HG02870 (cell line): ENCODE results near the gene GNA12.

Source experiments
- ATAC-seq: cut with Tn5 transposase; IDR thresholded peaks from one replicate; pipeline ENCODE4 v1.9.1; 2021; ENCODE audit warnings: mild to moderate bottlenecking, moderate library complexity; ENCODE audit not compliant: unreplicated experiment

Gene GNA12

DNA sequence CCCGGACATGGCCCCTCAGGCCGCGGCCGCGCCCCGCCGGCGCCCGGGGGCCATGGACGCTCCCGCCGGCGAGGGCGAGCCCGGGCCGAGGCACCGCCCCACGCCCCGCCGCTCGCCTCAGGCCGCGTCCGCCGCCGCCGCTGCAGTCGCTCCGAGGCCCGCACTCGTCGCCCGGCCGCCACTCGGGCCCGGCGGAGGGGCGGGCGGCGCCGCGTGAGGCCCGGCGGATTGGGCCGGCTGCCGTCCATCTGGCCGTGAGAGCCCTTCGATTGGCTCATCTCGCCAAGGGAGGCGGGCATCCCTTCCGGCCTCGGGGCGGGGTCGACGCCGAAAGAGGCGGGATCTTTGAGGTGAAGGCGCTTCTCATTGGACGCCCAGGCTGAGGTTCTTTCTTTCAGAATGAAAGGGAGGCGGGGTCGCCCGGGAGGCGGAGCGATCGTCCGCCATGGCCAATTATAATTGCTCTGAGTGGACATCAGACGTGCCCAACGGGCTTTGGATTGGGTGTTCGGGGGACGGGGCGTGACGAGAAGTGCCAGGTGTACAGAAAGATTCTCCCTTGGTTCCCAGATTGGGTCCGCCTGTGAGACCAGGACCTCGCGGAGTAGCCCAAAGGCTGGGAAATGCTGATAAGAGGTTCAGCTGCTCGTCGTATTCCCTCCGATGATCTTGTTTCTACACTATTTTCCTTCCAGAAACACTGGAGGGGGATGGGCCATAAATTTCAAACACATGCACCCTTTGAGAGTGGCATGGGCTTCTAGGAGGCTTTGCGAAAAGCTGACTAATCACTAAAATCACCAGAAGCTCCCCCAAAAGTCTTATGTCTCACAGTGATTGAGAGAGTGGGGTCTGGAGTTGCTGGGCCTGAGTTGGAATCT is at the start of gene GNA12:
GNA12 (minus strand) TSS at position 156 of the 881 bp plus-strand sequence; CDS start at position 9, 147 bp downstream.
- peak; percentile 95 for ATAC-seq

DNA sequence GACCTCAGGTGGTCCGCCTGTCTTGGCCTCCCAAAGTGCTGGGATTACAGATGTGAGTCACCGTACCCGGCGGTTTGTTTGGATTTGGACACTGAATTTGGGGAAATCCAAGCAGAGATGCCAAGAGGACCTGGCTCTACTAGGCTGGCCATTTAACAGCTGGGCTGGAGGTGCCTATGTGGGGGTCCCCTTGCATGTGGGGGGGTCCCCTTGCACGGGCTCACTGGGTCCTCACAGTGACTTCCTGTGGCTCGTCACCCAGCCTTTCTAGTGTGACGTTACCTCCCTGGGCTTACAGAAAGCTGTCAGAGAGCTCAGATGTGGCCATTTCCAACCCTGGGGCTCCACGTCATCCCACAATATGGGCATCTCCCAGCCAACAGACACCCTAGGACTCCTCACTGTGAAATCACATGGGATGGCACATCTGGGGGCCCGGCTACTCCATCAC is 49.3 kb upstream of the GNA12 start:
- ATAC-seq: peak; percentile 26

DNA sequence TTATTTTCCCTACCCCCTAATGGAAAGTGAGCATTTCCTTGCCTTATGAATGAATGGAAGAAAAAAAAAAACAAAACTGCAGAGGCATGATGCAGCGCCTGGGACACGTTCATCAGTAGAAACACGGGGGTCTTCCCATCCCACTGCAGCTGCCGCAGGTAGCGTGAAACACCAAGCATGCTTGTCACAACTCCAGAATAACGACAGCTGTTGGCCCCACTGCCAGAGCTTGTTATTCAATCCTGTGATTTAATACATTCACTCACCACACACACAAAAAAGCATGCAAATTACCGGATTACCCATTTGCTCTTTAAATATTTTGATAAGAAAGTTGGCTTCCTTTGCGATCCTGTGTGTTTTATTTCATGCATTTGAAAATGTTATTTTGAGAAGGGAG is 48.4 kb upstream of the GNA12 start:
- no peak for ATAC-seq

- ATAC-seq: no peak
These were observed 43.7 kb upstream of the GNA12 start for GRCh38 chr7:2887816-2888215.

DNA sequence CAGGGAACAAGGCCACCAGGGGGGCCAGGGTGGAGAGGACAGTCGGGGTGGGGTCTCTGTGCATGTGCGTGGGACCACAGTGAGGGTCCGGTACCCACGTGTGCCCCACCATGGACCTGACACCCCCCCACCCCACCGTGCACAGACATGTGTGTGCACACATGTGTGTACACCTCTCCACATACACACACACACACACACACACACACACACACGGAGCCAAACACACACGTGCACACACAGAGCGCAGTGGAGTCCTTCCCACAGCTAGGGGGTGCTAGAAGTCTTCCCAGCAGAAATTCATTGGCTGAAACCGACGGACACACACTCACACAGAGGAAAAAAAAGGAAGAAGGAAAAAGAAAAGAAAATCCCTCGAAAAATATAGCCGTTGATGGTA is 42.8 kb upstream of the GNA12 start:
- ATAC-seq: peak; percentile 61

DNA sequence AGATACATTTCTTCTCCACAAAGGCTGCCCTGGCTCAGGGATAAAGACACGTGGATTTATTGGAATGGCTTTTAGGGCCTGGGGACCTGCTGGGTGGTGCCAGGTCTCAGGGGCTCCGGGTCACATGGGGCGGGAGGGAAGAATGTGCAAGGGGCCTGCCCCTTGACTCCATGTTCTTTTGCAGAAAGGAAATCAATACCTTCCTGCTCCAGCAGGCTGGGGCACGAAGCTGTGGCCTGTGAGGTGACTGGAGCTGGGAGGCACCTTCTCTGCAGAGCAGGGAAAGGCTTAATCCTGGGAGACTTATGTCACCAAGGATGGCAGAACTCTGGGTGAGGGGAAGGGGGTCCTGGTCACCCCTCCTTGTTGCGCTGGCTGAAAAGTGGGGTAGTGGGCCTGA is 42.3 kb upstream of the GNA12 start:
- no peak for ATAC-seq

- ATAC-seq: no peak
These were observed 40.1 kb upstream of the GNA12 start for GRCh38 chr7:2884161-2884560.

DNA sequence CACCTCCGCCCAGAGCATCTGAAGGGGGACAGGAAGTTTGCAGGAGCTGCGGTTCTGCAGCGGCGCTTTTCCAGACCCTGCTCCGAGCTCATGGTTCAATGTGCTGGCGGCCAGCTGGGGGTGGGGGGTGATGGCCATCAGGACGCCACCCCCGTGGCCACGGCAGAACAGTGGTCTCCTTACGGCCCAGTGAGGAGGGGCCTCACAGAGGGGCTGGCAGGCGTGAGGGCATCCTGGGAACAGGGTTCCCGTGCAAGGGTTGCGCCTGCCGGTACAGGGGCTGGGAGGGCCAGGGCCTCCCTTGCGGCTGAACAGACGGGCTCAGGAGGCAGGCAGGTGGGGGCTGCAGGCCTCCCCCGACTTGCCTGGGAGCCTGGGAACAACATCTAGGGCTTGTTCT is 39.0 kb upstream of the GNA12 start:
- no peak for ATAC-seq

- ATAC-seq: no peak
These were observed 38.0 kb upstream of the GNA12 start for GRCh38 chr7:2882111-2882510.

DNA sequence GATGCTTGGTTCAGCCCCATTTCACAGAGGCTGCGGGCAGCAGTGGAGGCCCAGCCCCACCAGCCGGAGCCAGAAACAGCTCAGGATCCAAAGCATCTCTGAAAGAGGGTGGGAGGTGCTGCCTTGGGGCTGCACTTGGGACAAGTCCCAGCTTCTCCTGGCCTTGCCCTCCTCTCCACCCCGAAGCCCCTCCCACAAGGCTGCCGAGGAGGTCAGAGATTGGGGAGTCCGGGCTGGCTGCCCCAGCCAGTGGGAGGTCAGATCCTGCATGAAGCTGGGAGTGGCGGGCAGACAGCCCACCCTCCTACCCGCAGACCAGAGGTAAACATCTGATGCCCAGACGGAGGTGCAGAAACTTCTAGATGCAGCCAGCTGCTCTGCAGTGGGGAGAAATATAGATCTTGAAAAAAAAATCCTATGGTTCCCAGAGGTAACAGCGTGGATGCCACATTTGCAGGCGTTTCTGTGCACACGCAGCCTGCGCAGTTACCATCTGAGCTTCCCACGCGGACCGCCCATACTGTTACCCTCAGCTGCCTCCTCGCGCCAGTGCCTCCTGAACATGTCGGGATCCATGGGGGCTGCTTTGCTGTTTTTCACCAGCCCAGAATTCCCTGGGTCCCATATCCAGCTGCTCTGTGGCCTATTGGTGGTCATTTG is 36.9 kb upstream of the GNA12 start:
- ATAC-seq: no peak

- no peak for ATAC-seq
These were observed 35.9 kb upstream of the GNA12 start for GRCh38 chr7:2880051-2880450.

DNA sequence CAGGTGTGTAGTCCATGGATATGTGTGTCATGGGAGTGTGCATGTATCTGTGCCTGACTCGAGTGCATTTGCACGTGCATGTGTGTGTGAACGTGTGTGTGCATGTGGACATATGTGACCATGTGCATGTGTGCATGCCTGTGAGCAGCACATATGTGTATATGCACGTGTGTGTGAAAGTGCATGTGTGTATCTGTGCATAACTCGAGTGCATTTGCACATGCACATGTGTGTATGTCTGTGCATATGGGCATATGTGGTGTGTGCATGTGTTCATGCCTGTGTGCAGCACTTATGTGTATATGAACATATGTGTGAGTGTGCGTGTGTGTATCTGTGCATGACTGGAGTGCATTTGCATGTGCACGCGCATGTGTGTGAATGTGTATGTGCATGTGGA is 35.2 kb upstream of the GNA12 start:
- ATAC-seq: no peak

DNA sequence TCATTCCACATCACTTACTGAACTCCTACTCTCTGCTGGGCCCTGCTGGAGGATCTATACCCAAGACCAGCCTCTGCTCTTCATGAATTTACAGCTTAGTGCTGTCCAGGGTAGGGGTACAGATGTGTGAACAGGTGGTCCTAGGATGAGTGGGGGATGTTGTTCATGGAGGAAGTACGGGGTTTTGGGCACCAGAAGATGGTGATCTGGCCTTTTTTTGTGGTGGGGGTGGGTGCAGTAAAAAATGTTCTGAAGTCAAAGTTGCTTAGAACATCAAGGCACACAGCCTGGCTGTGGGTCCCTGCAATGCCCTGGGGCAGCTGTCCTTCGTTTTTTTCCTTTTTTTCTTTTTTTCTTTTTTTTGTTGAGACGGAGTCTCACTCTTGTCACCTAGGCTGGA is 34.2 kb upstream of the GNA12 start:
- no peak for ATAC-seq

- ATAC-seq: no peak
These were observed 32.1 kb upstream of the GNA12 start for GRCh38 chr7:2876031-2876731.

- ATAC-seq: no peak
These were observed 29.8 kb upstream of the GNA12 start for GRCh38 chr7:2873686-2874551.

GRCh38 chr7:2873146-2873545 is 29.0 kb upstream of the GNA12 start:
- no peak for ATAC-seq

GRCh38 chr7:2872296-2872874 is 28.3 kb upstream of the GNA12 start:
- no peak for ATAC-seq

DNA sequence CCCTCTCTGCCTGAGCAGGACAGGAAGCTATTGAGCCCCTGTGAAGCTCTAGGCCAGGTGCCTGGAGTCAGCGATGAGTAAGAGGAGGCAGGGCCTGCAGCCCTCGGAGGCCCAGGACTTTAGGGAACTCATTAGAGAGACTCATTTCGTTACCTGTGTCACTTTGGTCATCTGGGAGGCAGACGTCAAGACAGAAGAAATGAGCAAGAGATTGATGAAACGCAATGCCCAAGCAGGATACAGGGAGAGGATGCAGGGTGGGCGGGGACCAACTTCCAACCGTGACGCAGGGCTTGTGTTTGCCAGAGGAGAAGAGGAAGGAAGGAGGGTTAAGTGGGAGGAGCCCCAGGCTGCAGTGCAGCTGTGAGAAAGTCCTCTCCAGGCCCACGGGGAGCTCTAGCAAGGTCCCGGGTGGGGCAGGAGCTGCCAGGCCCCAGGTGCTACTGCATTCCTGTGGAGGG is 26.4 kb upstream of the GNA12 start:
- ATAC-seq: peak; percentile 62

DNA sequence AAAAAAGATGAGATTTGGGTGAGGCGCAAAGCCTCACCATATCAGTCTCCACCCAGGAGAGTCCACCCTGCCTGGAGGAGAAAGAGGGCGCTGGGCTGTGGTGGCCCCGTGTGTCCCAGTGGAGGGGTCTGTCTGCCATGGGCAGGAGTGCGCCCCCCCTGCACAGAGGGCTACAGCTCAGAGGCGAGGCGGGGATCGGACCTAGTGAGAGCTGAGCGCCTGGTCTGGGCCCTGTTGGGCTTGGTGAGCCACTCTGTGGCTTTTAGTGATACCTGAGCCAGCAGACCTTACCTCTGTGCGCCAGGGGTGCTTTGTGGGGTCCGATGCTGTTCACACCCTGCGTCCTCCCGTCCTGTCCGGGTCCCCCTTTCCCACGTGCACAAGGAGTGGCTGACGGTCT is 25.9 kb upstream of the GNA12 start:
- ATAC-seq: no peak

- no peak for ATAC-seq
These were observed 22.5 kb upstream of the GNA12 start for GRCh38 chr7:2866601-2867000.
